ENCODE data around the gene FBXL13. TPM values are rescaled to one million over a fixed set of nuclear protein-coding genes. Genes with fewer than 3 reads are reported as not detected.
"Not testable (repeated sequence)": the region's sequence is repeated elsewhere in the genome, so short reads cannot be mapped to it uniquely, and the experiment has no call there.

The FBXL13 gene
- total RNA-seq, 2 donors from 2014 or later = 1.7 to 3.2 TPM

DNA sequence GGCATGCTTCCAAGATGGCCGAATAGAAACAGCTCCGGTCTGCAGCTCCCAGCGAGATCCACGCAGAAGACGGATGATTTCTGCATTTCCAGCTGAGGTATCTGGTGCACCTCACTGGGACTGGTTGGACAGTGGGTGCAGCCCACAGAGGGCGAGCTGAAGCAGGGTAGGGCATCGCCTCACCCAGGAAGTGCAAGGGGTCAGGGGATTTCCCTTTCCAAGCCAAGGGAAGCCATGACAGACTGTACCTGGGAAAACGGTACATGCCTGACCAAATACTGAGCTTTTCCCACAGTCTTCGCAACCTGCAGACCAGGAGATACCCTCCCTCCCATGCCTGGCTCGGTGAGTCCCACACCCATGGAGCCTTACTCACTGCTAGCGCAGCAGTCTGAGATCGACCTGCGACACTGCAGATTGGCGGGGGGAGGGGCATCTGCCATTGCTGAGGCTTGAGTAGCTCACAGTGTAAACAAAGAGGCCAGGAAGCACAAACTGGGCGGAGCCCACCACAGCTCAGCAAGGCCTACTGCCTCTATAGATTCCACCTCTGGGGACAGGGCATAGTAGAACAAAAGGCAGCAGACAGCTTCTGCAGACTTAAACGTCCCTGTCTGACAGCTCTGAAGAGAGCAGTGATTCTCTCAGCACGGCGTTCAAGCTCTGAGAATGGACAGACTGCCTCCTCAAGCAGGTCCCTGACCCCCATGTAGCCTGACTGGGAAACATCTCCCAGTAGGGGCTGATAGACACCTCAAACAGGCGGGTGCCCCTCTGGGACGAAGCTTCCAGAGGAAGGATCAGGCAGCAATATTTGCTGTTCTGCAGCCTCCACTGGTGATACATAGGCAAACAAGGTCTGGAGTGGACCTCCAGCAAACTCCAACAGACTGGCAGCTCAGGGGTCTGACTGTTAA, 36.5 kb downstream of the FBXL13 start:
- intact Hi-C loops (cut with DNase I); DNase-seq (ENCODE audit: low spot score): not testable (repeated sequence)

DNA sequence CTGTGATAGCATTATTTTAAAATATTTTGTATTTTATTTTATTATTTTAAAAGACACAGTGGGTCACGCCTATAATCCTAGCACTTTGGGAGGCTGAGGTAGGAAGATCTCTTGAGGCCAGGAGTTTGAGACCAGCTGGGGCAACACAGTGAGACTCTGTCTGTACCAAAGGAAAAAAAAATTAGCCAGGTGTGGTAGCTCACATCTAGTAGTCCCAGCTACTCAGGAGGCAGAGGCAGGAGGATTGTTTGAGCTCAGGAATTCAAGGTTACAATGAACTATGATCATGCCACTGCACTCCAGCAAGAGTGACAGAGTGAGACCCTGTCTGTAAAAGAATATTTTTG, 37.1 kb downstream of the FBXL13 start:
- no peak for DNase-seq (ENCODE audit: low spot score)
- intact Hi-C loops (cut with DNase I) = no loop called here

DNA sequence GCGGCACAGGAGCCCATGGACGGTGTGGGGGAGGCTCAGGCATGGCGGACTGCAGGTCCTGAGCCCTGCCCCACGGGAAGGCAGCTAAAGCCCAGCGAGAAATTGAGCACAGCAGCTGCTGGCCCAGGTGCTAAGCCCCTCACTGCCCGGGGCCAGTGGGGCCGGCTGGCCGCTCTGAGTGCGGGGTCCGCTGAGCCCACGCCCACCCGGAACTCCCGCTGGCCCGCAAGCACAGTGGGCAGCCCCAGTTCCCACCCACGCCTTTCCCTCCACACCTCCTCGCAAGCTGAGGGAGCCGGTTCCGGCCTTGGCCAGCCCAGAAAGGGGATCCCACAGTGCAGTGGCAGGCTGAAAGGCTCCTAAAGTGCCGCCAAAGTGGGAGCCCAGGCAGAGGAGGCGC, 40.3 kb downstream of the FBXL13 start:
- DNase-seq (ENCODE audit: low spot score); intact Hi-C loops (cut with DNase I): not testable (repeated sequence)

DNA sequence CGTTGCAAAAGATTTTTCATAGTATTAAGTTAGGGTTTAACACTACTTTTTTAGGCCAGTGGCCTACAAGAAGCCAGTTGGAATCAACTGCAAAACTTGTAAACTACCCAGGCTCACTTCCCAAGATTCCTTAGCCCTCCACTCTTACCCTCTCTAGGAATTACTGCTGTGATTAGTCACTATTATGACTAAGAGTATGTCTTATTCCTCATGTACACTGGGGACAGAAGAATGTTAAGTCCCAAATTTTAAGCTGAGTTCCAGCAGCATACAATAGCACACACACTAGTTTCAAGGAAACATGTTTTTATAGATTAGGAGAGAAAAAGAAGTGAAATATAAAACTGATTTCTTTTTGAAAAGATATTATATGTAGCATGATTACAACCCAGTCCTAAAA, 42.8 kb downstream of the FBXL13 start:
- no peak for DNase-seq (ENCODE audit: low spot score)
- intact Hi-C loops (cut with DNase I) = no loop called here

DNA sequence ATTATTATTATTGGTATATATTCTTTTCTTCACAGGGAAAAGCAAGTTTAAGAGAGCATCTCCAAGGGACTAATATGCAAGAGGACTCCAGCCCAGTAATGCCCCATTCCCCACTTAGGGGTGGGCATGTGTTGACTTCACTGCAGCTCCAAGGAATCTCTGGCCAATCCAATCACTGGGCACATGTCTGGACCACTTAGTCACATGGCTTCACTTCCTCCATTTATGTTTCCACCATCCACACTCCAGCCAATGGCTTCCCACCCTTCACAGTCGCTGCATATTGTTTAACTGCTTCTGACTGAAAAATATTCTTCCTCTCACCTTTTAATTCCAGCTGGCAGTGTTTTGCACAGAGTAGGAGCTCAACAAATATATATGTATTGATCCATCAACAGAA, 43.6 kb downstream of the FBXL13 start:
- no peak for DNase-seq (ENCODE audit: low spot score)
- intact Hi-C loops (cut with DNase I) = no loop called here

DNA sequence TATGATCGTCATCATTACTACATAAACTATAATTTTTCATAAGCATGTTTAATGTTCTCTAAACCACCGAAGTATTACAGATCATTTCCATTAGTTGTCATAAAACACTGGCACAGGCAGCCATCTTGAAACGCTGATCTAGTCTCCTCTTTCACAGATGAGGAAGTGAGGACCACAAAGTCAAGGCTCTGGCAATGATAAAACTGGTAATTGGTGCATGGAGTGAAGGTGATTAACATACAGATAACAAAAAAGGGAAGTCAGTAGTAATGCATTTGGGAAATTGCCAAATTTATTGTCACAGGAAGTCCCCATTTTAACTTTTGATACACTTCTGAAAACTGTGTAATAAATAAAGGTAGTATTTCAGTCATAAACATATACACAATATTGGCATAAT, 49.3 kb downstream of the FBXL13 start:
- intact Hi-C loops (cut with DNase I) = no loop called here
- no peak for DNase-seq (ENCODE audit: low spot score)

DNA sequence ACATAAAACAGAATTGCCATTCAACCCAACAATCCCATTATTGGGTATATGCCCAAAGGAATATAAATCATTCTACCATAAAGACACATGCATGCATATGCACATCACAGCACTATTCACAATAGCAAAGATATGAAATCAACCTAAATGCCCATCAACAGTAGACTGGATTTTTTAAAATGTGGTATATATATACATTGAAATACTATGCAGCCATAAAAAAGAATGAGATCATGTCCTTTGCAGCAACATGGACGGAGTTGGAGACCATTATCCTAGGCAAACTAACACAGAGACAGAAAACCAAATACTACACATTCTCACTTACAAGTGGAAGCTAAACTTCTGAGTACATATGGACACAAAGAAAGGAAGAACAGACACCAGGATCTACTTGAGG, 51.0 kb downstream of the FBXL13 start:
- intact Hi-C loops (cut with DNase I); DNase-seq (ENCODE audit: low spot score): not testable (repeated sequence)

DNA sequence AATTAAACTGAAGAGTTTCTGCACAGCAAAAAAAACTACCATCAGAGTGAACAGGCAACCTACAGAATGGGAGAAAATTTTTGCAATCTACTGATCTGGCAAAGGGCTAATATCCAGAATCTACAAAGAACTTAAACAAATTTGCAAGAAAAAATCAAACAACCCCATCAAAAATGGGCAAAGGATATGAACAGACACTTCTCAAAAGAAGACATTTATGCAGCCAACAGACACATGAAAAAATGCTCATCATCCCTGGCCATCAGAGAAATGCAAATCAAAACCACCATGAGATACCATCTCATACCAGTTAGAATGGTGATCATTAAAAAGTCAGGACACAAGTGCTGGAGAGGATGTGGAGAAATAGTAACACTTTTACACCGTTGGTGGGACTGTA, 53.1 kb downstream of the FBXL13 start:
- intact Hi-C loops (cut with DNase I) = not testable (repeated sequence)

DNA sequence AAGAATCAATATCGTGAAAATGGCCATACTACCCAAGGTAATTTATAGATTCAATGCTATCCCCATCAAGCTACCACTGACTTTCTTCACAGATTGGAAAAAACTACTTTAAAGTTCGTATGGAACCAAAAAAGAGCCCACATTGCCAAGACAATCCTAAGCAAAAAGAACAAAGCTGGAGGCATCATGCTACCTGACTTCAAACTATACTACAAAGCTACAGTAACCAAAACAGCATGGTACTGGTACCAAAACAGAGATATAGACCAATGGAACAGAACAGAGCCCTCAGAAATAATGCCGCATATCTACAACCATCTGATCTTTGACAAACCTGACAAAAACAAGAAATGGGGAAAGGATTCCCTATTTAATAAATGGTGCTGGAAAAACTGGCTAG, 53.7 kb downstream of the FBXL13 start:
- intact Hi-C loops (cut with DNase I); DNase-seq (ENCODE audit: low spot score): not testable (repeated sequence)

More for the DNA sequence above, 53.1 kb downstream of the FBXL13 start:
- DNase-seq (ENCODE audit: low spot score) = not testable (repeated sequence)

DNA sequence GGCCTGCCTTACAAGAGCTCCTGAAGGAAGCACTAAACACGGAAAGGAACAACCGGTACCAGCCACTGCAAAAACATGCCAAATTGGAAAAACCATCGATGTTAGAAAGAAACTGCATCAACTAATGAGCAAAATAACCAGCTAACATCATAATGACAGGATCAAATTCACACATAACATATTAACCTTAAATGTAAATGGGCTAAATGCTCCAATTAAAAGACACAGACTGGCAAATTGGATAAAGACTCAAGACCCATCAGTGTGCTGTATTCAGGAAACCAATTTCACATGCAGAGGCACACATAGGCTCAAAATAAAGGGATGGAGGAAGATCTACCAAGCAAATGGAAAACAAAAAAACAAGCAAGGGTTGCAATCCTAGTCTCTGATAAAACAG, 56.3 kb downstream of the FBXL13 start:
- intact Hi-C loops (cut with DNase I); DNase-seq (ENCODE audit: low spot score): not testable (repeated sequence)

DNA sequence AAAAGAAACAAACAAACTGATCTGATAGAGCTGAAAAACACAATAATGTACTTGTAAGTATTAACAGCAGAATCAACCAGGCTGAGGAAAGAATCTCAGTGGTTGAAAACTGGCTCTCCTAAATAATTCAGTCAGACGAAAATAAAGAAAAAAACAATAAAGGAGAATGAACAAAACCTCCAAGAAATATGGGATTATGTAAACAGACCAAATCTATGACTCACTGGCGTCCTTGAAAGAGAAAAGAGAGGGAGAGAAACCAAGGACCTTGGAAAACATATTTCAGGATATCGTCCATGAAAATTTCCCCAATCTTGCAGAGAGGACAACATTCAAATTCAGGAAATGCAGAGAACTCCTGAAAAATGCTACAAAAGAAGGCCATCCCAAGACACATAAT, 62.9 kb downstream of the FBXL13 start:
- intact Hi-C loops (cut with DNase I) = no loop called here
- no peak for DNase-seq (ENCODE audit: low spot score)

DNA sequence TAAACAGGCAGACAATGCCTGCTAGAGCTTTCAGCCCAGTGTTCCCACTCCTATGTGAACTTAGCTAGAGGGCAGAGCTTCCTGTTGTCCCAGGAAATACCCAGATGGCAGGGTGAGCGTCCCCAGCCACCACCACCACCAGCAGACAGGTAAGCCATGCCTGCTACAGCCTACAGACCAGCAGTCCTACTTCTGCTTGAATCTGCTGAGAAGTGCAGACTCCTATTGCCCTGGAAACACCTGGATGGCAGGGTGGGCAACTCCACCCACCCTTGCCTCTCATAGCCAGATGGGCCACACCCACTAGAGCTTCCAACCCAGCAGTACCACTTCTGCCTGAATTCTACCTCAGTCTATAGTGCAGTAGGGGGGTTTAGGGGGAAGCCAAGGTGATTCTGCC, 64.4 kb downstream of the FBXL13 start:
- intact Hi-C loops (cut with DNase I) = no loop called here

DNA sequence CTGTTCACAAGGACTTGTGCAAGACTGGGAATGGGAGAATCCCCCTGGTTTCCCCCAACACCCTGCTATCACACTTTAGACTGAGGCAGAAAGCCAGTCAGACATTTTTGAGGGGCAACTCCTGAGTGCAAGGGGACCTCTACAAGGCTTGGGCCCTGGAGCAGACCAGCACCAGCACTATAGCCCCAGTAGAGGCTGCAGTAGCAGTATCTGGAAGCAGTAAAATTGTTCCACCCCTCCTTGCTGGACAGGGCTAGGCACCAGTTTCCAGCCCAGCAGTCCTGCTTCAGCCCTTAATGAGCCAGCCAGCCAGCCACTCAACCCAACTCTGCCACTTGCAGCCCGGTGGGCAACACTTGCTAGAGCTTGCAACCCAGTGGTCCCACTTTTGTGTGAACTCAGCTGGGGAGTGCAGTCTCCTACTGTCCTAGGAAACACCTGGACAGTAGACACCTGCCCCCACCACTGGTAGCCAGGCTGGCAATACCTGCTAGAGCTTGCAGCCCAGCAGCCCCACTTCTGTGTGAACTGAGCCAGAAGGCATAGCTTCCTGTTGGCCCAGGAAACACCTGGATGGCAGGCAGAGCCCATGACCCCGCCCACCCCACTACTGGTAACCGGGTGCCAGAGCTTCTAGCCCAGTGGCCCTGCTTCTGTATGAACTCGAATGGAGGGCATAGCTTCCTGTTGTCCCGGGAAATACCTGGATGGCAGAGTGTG, 65.0 kb downstream of the FBXL13 start:
- DNase-seq (ENCODE audit: low spot score) = no peak
- intact Hi-C loops (cut with DNase I) = no loop called here

More for the DNA sequence above, 64.4 kb downstream of the FBXL13 start:
- DNase-seq (ENCODE audit: low spot score) = no peak

DNA sequence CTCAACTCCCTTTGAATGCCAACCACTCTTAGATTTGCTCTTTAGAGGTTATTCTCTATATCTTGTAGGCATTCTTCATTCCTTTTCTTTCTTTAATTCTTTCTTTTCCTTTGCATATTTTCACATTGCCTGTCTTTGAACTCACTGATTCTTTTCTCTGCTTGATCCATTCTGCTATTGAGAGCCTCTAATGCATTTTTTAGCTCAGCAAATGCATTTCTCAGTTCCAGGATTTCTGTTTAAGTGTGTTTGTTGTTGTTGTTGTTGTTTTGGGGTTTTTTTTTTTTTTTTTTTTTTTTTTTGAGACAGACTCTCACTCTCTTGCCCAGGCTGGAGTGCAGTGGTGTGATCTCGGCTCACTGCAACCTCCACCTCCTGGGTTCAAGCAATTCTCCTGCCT, 71.6 kb downstream of the FBXL13 start:
- DNase-seq (ENCODE audit: low spot score) = no peak
- intact Hi-C loops (cut with DNase I) = no loop called here

DNA sequence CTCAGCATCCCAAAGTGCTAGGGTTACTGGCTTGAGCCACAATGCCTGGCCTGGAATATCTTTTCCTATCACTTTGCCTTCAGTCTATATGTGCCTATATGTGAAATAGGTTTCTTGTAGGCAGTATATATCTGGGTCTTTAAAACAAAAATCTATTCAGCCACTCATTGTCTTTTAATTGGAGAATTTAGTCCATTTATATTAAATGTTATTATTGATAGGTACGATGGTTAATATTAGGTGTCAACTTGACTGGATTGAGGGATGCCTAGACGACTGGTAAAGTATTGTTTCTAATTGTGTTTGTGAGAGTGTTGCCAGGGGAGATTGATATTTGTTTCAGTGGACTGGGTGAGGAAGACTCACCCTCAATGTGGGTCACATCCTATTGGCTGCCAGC, 73.4 kb downstream of the FBXL13 start:
- intact Hi-C loops (cut with DNase I) = no loop called here
- no peak for DNase-seq (ENCODE audit: low spot score)

DNA sequence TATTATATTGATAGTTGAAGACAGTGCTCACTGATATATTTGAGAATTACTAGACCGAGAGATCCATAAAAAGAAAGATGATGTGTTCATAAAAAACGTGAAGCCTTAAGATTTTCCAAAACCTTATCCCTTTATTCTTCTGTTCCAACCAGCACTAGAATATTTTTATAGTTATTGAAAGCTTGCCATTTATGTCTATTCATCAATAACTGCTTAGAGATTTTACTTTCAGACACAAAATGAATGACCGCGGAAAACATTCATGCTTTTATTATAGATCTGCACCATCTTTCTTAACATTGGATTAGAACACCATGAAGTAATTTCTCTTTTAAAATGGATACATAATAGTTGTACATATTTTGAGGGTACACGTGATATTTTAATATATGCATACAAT, 77.6 kb downstream of the FBXL13 start:
- intact Hi-C loops (cut with DNase I) = no loop called here
- no peak for DNase-seq (ENCODE audit: low spot score)

DNA sequence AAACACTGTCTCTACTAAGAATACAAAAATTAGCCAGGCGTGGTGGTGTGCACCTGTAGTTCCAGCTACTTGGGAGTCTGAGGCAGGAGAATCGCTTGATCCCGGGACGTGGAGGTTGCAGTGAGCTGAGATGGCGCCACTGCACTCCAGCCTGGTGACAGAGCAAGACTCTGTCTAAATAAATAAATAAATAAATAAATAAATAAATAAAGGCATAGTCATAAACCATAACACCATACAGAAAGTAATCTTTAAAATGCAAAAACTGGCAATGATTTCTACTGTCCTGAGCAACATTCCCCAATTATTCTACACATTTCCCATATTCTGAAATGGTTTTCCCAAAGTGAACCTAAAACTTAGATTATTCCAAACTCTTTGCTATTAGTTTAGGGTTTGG, 79.0 kb downstream of the FBXL13 start:
- intact Hi-C loops (cut with DNase I); DNase-seq (ENCODE audit: low spot score): not testable (repeated sequence)

DNA sequence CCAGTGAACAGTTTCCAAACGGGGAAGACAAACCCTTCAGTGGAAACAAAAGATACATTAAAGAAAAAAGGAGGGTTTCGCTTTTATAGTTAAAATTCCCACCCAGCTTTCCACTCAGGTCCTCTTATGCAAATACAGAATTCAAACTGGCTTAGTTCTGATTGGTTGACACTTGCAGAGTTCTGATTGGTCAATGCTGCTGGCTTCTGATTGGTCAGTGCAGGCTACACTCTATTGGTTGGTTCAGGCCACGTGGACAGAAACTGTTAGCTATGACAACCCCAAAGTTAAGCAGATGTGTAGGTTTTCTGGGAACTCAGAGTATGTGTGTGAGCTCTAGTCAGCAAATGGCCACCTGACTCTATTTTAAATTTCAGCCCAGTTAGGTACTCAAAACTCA, 80.0 kb downstream of the FBXL13 start:
- DNase-seq (ENCODE audit: low spot score) = no peak
- intact Hi-C loops (cut with DNase I) = no loop called here

DNA sequence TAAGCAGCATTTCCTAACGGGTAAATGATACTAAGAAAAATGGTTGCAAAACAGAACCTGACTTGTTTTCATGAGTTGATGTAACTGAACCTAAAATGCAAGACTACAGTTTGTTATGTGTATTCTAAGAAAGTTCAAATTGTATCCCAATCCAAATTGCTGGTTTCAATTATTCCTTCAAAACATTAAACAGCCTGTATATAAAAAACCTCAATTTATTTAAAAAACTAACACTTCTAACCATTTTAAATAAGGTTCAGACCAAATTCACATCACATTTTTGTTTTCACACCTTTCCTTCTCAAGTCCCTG, 80.9 kb downstream of the FBXL13 start:
- DNase-seq (ENCODE audit: low spot score) = no peak
- intact Hi-C loops (cut with DNase I) = no loop called here

DNA sequence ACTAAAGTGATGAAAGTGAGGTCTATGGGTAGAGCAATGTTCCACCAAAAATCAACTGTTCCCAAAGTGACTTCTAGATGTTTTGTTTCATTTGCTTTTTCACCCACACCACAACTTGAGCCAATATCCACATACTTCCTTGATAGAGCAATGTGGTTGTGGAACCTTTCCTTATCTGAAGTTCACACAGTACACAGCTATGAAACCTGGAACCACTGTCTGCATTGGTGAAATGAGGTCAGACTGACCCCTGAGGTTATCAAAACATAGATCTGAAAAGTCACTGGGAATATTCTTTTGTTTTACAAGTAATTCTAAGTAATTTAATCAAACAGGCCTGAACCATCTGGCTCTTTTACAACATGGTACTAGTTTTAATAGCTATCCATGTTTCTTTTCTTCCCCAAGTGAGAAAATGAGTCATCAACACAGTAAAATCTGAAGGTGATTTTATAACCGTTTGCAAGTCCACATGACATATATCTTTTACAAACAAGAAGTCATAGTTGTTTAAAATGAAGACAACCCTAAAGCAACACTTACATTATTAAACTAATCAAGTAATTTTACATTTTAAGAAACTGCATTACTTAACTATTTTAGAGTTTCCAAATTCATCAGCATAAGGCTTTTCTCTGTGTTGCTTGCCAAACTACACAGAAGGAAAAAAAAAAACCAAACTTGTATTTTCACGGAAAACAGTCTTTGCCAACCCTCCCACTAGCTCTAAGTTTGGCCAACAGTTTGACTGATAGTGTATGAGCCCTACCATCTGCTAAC, 81.5 kb downstream of the FBXL13 start:
- DNase-seq (ENCODE audit: low spot score) = no peak
- intact Hi-C loops (cut with DNase I) = no loop called here

Data from posterior vena cava (tissue), 2 donors.